WERI-Rb-1 (cell line): ENCODE data around the gene UBB.

Experiments used
- DNase-seq: peaks from one replicate; pipeline ENCODE4 v3.0.0-alpha.2; 2020
- H3K27ac ChIP-seq: fragments of 250-450 bp; sonication (Bioruptor Pico); 2 replicates; pipeline ENCODE4 v1.5.1; 2020; ENCODE audit warnings: mild to moderate bottlenecking, moderate library complexity
- H3K27me3 ChIP-seq: fragments of 250-450 bp; sonication (Bioruptor Pico); 2 replicates; pipeline ENCODE4 v1.5.1; 2021; ENCODE audit warnings: mild to moderate bottlenecking, low read depth, moderate library complexity; ENCODE audit not compliant: insufficient read depth, severe bottlenecking
- H3K36me3 ChIP-seq: fragments of 250-450 bp; sonication (Bioruptor Pico); 2 replicates; pipeline ENCODE4 v1.5.1; 2020; ENCODE audit warnings: mild to moderate bottlenecking, moderate library complexity
- H3K4me3 ChIP-seq: 2 replicates; pipeline ENCODE4 v1.5.1; 2011; ENCODE audit warnings: low read depth, mild to moderate bottlenecking, control low read depth, low read length
- H3K9me3 ChIP-seq: fragments of 250-450 bp; sonication (Bioruptor Pico); 2 replicates; pipeline ENCODE4 v1.5.1; 2021; ENCODE audit warnings: mild to moderate bottlenecking, moderate library complexity; ENCODE audit not compliant: severe bottlenecking
- TF ChIP-seq, protein P1 (sequence below): IDR thresholded peaks from 2 replicates; pipeline ENCODE4 v1.5.1; 2011; ENCODE audit warnings: low read depth, mild to moderate bottlenecking, control low read depth, inconsistent platforms, low read length

Gene UBB

DNA sequence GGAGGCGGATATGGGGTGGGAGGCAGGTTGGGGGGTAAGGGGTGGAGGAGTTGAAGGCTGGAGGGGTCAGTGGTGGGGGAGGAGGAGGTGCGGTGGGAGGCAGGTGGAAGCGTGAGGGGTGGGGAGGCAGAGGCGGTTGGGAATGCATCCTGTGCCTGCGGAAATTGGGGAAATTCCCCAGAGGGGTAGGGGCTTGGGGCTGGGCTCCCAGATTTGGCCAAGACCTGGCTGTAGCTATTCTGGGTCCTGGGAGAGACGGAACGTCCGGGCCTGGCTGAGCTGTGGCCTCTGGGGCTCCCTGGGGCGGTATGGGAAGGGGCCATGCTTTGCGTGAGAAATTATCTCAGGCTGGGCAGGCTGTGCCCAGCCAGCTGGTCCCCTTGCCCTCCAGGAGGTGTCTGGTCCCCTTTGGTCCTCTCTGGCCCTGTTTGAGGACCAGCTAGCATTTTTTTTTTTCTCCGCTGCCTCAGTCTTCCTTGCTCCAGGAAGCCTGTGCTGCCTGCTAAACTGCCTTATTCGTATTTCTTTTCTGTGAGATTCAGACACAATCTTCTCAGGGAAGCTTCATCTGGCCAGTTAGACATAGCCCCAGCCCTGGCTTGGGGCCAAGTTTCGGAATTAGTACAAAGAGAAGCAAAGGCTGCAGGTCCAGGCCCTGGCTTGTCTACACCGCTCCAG lies 27.2 kb downstream of the UBB start:
- no peaks in the 10 kb centered on the region for H3K27me3 ChIP-seq
- H3K4me3 ChIP-seq = no peak overlapping the region
- peak; percentile 86 for DNase-seq
- peak overlapping the region; percentile 82 for H3K27ac ChIP-seq
- TF ChIP-seq, protein P1, sequence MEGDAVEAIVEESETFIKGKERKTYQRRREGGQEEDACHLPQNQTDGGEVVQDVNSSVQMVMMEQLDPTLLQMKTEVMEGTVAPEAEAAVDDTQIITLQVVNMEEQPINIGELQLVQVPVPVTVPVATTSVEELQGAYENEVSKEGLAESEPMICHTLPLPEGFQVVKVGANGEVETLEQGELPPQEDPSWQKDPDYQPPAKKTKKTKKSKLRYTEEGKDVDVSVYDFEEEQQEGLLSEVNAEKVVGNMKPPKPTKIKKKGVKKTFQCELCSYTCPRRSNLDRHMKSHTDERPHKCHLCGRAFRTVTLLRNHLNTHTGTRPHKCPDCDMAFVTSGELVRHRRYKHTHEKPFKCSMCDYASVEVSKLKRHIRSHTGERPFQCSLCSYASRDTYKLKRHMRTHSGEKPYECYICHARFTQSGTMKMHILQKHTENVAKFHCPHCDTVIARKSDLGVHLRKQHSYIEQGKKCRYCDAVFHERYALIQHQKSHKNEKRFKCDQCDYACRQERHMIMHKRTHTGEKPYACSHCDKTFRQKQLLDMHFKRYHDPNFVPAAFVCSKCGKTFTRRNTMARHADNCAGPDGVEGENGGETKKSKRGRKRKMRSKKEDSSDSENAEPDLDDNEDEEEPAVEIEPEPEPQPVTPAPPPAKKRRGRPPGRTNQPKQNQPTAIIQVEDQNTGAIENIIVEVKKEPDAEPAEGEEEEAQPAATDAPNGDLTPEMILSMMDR = no peak
- no peaks in the 10 kb centered on the region for H3K9me3 ChIP-seq
- no peaks in the 10 kb centered on the region for H3K36me3 ChIP-seq

DNA sequence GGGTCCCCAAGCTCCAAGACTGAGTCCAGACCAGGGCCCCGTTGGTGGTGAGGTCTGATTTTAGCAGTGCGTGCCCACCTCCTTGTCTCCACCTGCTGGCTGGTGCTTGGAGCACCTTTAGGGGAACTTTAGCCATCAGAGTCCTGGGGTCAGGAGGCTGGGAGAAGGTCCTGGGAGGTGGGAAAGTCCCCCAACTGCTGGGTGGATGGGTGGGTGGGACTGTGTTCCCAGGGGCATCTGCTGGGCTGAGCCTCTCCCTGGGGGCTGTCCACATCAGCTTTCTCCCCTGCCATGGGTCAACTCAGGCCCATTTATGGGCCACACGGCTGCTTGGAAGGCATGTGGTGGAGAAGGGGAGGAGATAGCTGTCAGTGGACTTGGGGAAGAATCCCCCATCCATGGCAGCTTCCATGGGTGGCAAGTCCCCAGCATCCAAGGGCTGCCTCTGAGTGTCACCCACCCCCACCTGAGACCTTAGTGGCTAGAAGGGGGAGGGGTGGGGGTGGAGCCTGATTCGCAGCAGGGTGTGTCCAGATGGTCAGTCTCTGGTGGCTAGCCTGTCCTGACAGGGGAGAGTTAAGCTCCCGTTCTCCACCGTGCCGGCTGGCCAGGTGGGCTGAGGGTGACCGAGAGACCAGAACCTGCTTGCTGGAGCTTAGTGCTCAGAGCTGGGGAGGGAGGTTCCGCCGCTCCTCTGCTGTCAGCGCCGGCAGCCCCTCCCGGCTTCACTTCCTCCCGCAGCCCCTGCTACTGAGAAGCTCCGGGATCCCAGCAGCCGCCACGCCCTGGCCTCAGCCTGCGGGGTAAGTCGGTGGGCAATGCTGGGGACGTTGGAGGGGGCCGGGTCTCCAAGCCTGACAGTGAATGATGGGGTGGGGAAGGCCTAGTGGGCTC lies 34.4 kb downstream of the UBB start, which contains the start of gene TRPV2:
TSS of gene TRPV2 (plus strand) at position 541 of the 894 bp plus-strand sequence. CDS start 2,098 bp downstream, outside the sequence.
- Histone ChIP-seq H3K9me3 (no peaks in the 10 kb centered on the region), H3K27me3 (no peaks in the 10 kb centered on the region), H3K4me3 (peak within 1 kb of the TSS; percentile 53), H3K27ac (peak within 1 kb of the TSS; percentile 81), H3K36me3 (peaks cover 12% of the 10 kb centered on the region)
- TF ChIP-seq, protein P1 = peak; percentile 77
- DNase-seq = peak; percentile 92

DNA sequence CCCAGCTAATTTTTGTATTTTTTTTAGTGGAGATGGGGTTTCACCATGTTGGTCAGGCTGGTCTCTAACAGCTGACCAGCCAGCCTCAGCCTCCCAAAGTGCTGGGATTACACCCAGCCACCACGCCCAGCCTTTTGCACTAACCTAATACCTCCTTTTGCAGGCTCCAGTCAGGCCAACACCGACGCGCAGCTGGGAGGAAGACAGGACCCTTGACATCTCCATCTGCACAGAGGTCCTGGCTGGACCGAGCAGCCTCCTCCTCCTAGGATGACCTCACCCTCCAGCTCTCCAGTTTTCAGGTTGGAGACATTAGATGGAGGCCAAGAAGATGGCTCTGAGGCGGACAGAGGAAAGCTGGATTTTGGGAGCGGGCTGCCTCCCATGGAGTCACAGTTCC lies 36.5 kb downstream of the UBB start:
- no peaks in the 10 kb centered on the region for H3K9me3 ChIP-seq
- TF ChIP-seq, protein P1 = no peak
- no peaks in the 10 kb centered on the region for H3K27me3 ChIP-seq
- peak overlapping the region; percentile 81; the same call in 1 of the 2 replicates for H3K27ac ChIP-seq
- no peak overlapping the region for H3K4me3 ChIP-seq
- no peak for DNase-seq
- H3K36me3 ChIP-seq = peaks cover 15% of the 10 kb centered on the region

- peak overlapping the region; percentile 81; the same call in 1 of the 2 replicates for H3K27ac ChIP-seq
- H3K36me3 ChIP-seq = peaks cover 15% of the 10 kb centered on the region
- no peaks in the 10 kb centered on the region for H3K27me3 ChIP-seq
- H3K9me3 ChIP-seq = no peaks in the 10 kb centered on the region
- no peak overlapping the region for H3K4me3 ChIP-seq
- TF ChIP-seq, protein P1 = no peak
- peak; percentile 65 for DNase-seq
These were observed 37.2 kb downstream of the UBB start for GRCh38 chr17:16417896-16418684.

DNA sequence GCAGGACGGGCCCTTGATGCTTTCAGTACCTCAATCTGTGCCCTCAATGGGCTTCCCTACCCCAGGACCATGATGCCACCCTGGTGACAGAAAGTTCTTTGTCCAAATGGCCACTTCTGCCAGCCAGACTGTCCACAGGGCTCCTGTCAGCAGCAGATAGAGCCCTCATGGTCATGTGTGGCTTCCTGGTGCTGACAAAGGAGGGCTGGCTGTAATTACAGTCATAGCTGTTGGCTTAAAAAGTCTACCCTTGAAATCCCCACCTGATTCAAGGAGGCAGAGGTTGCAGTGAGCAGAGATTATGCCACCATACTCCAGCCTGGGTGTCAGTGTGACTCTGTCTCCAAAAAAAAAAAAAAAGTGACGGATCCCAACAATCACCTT lies 37.8 kb downstream of the UBB start:
- Histone ChIP-seq H3K9me3 (no peaks in the 10 kb centered on the region), H3K36me3 (peaks cover 15% of the 10 kb centered on the region), H3K27ac (0 out of 2 replicates have a peak overlapping the region, but pooled peaks have one; percentile 4), H3K4me3 (no peak overlapping the region), H3K27me3 (no peaks in the 10 kb centered on the region)
- no peak for DNase-seq
- TF ChIP-seq, protein P1 = no peak
